Measurements from ENCODE around the gene FZD10.

FZD10 gene

GRCh38 chr12:130124605-130125244, 37.5 kb upstream of the FZD10 start:
- no peak overlapping the region for H3K18ac ChIP-seq (ENCODE audit: low read length)
- H3K14ac ChIP-seq (ENCODE audit: low read length) = no peak overlapping the region
- no peak overlapping the region for H2BK12ac ChIP-seq (ENCODE audit: low read length)
- no peaks in the 10 kb centered on the region for H3K36me3 ChIP-seq (ENCODE audit: control insufficient read depth in 1 of 2, insufficient read depth in 2 of 2, low read length in 2 of 2)
- no peak overlapping the region for H4K12ac ChIP-seq (ENCODE audit: low read depth, low read length)
- no peak overlapping the region for H3K4me3 ChIP-seq (ENCODE audit: low read depth, low read length)
- no peaks in the 10 kb centered on the region for H3K27me3 ChIP-seq (ENCODE audit: insufficient read depth, low read length)
- no peaks in the 10 kb centered on the region for H3K79me2 ChIP-seq (ENCODE audit: control insufficient read depth, insufficient read depth, low read length, poor library complexity)
- no peak overlapping the region for H3K4ac ChIP-seq (ENCODE audit: low read depth, low read length)
- H2BK5ac ChIP-seq (ENCODE audit: low read depth, low read length, poor library complexity) = no peak overlapping the region
- H2BK120ac ChIP-seq (ENCODE audit: insufficient read depth, low read length, poor library complexity) = no peak overlapping the region
- peak in 1 of 2 donors; percentile 43 for DNase-seq
- H3K9me3 ChIP-seq (ENCODE audit: insufficient read depth, low read depth, low read length) = no peaks in the 10 kb centered on the region
- no peak overlapping the region for H3K27ac ChIP-seq (ENCODE audit: low read depth, low read length)
- no peak overlapping the region for H4K91ac ChIP-seq (ENCODE audit: low read depth, low read length)
- no peak overlapping the region for H4K8ac ChIP-seq (ENCODE audit: low read depth, low read length)
- no peak overlapping the region for H2AFZ ChIP-seq (ENCODE audit: insufficient read depth, low read length, poor library complexity)
- no peaks in the 10 kb centered on the region for H3K4me1 ChIP-seq (ENCODE audit: control insufficient read depth in 1 of 2, insufficient read depth in 2 of 2, low read length in 2 of 2)
- H3K79me1 ChIP-seq (ENCODE audit: low read length) = no peaks in the 10 kb centered on the region
- no peak overlapping the region for H2AK5ac ChIP-seq (ENCODE audit: low read length)
- H3K9ac ChIP-seq (ENCODE audit: low read length) = no peak overlapping the region
- no peak overlapping the region for H3K23ac ChIP-seq (ENCODE audit: low read length)
- no CpG with 5 or more reads among the region's 15 CpGs for WGBS (ENCODE audit: extremely low coverage, insufficient coverage, insufficient read length)
- no peak overlapping the region for H3K4me2 ChIP-seq (ENCODE audit: low read length)

- no peak for DNase-seq
- H3K9me3 ChIP-seq (ENCODE audit: insufficient read depth, low read depth, low read length) = no peaks in the 10 kb centered on the region
- no peak overlapping the region for H4K8ac ChIP-seq (ENCODE audit: low read depth, low read length)
- no peak overlapping the region for H4K91ac ChIP-seq (ENCODE audit: low read depth, low read length)
- H3K18ac ChIP-seq (ENCODE audit: low read length) = no peak overlapping the region
- H3K4me3 ChIP-seq (ENCODE audit: low read depth, low read length) = no peak overlapping the region
- H2BK12ac ChIP-seq (ENCODE audit: low read length) = no peak overlapping the region
- no peak overlapping the region for H3K4me2 ChIP-seq (ENCODE audit: low read length)
- H2BK5ac ChIP-seq (ENCODE audit: low read depth, low read length, poor library complexity) = no peak overlapping the region
- H3K27me3 ChIP-seq (ENCODE audit: insufficient read depth, low read length) = no peaks in the 10 kb centered on the region
- no peak overlapping the region for H2BK120ac ChIP-seq (ENCODE audit: insufficient read depth, low read length, poor library complexity)
- H3K23ac ChIP-seq (ENCODE audit: low read length) = no peak overlapping the region
- no peaks in the 10 kb centered on the region for H3K4me1 ChIP-seq (ENCODE audit: control insufficient read depth in 1 of 2, insufficient read depth in 2 of 2, low read length in 2 of 2)
- no peaks in the 10 kb centered on the region for H3K79me1 ChIP-seq (ENCODE audit: low read length)
- H4K12ac ChIP-seq (ENCODE audit: low read depth, low read length) = no peak overlapping the region
- H2AK5ac ChIP-seq (ENCODE audit: low read length) = no peak overlapping the region
- no peaks in the 10 kb centered on the region for H3K36me3 ChIP-seq (ENCODE audit: control insufficient read depth in 1 of 2, insufficient read depth in 2 of 2, low read length in 2 of 2)
- H3K14ac ChIP-seq (ENCODE audit: low read length) = no peak overlapping the region
- no peak overlapping the region for H3K9ac ChIP-seq (ENCODE audit: low read length)
- H3K79me2 ChIP-seq (ENCODE audit: control insufficient read depth, insufficient read depth, low read length, poor library complexity) = no peaks in the 10 kb centered on the region
- H3K27ac ChIP-seq (ENCODE audit: low read depth, low read length) = no peak overlapping the region
- H3K4ac ChIP-seq (ENCODE audit: low read depth, low read length) = no peak overlapping the region
- WGBS (ENCODE audit: extremely low coverage, insufficient coverage, insufficient read length) = no CpG with 5 or more reads among the region's 13 CpGs
- H2AFZ ChIP-seq (ENCODE audit: insufficient read depth, low read length, poor library complexity) = no peak overlapping the region
These were observed 36.2 kb upstream of the FZD10 start for GRCh38 chr12:130126023-130126432.

- H3K4me1 ChIP-seq (ENCODE audit: control insufficient read depth in 1 of 2, insufficient read depth in 2 of 2, low read length in 2 of 2) = no peaks in the 10 kb centered on the region
- no peak overlapping the region for H2AFZ ChIP-seq (ENCODE audit: insufficient read depth, low read length, poor library complexity)
- H3K9me3 ChIP-seq (ENCODE audit: insufficient read depth, low read depth, low read length) = no peaks in the 10 kb centered on the region
- H2BK5ac ChIP-seq (ENCODE audit: low read depth, low read length, poor library complexity) = no peak overlapping the region
- no peak overlapping the region for H2BK120ac ChIP-seq (ENCODE audit: insufficient read depth, low read length, poor library complexity)
- H3K79me1 ChIP-seq (ENCODE audit: low read length) = no peaks in the 10 kb centered on the region
- H2BK12ac ChIP-seq (ENCODE audit: low read length) = no peak overlapping the region
- H3K4me2 ChIP-seq (ENCODE audit: low read length) = no peak overlapping the region
- H3K27ac ChIP-seq (ENCODE audit: low read depth, low read length) = no peak overlapping the region
- WGBS (ENCODE audit: extremely low coverage, insufficient coverage, insufficient read length) = no CpG with 5 or more reads among the region's 3 CpGs
- H4K91ac ChIP-seq (ENCODE audit: low read depth, low read length) = no peak overlapping the region
- H3K4ac ChIP-seq (ENCODE audit: low read depth, low read length) = no peak overlapping the region
- H3K4me3 ChIP-seq (ENCODE audit: low read depth, low read length) = no peak overlapping the region
- H3K27me3 ChIP-seq (ENCODE audit: insufficient read depth, low read length) = no peaks in the 10 kb centered on the region
- H3K9ac ChIP-seq (ENCODE audit: low read length) = no peak overlapping the region
- H3K79me2 ChIP-seq (ENCODE audit: control insufficient read depth, insufficient read depth, low read length, poor library complexity) = no peaks in the 10 kb centered on the region
- no peak overlapping the region for H2AK5ac ChIP-seq (ENCODE audit: low read length)
- no peak for DNase-seq
- H3K18ac ChIP-seq (ENCODE audit: low read length) = no peak overlapping the region
- no peak overlapping the region for H3K23ac ChIP-seq (ENCODE audit: low read length)
- H4K8ac ChIP-seq (ENCODE audit: low read depth, low read length) = no peak overlapping the region
- no peak overlapping the region for H4K12ac ChIP-seq (ENCODE audit: low read depth, low read length)
- no peaks in the 10 kb centered on the region for H3K36me3 ChIP-seq (ENCODE audit: control insufficient read depth in 1 of 2, insufficient read depth in 2 of 2, low read length in 2 of 2)
- no peak overlapping the region for H3K14ac ChIP-seq (ENCODE audit: low read length)
These were observed 34.7 kb upstream of the FZD10 start for GRCh38 chr12:130127532-130127911.

- no peak overlapping the region for H2BK12ac ChIP-seq (ENCODE audit: low read length)
- no peak overlapping the region for H3K23ac ChIP-seq (ENCODE audit: low read length)
- H3K79me1 ChIP-seq (ENCODE audit: low read length) = no peaks in the 10 kb centered on the region
- H3K4me2 ChIP-seq (ENCODE audit: low read length) = no peak overlapping the region
- H2BK120ac ChIP-seq (ENCODE audit: insufficient read depth, low read length, poor library complexity) = no peak overlapping the region
- H3K79me2 ChIP-seq (ENCODE audit: control insufficient read depth, insufficient read depth, low read length, poor library complexity) = no peaks in the 10 kb centered on the region
- DNase-seq = no peak
- H3K27me3 ChIP-seq (ENCODE audit: insufficient read depth, low read length) = no peaks in the 10 kb centered on the region
- no peaks in the 10 kb centered on the region for H3K36me3 ChIP-seq (ENCODE audit: control insufficient read depth in 1 of 2, insufficient read depth in 2 of 2, low read length in 2 of 2)
- no peak overlapping the region for H2AK5ac ChIP-seq (ENCODE audit: low read length)
- no peaks in the 10 kb centered on the region for H3K4me1 ChIP-seq (ENCODE audit: control insufficient read depth in 1 of 2, insufficient read depth in 2 of 2, low read length in 2 of 2)
- no peak overlapping the region for H4K8ac ChIP-seq (ENCODE audit: low read depth, low read length)
- no peak overlapping the region for H4K91ac ChIP-seq (ENCODE audit: low read depth, low read length)
- no peaks in the 10 kb centered on the region for H3K9me3 ChIP-seq (ENCODE audit: insufficient read depth, low read depth, low read length)
- no peak overlapping the region for H3K14ac ChIP-seq (ENCODE audit: low read length)
- WGBS (ENCODE audit: extremely low coverage, insufficient coverage, insufficient read length) = no CpG with 5 or more reads among the region's 21 CpGs
- no peak overlapping the region for H4K12ac ChIP-seq (ENCODE audit: low read depth, low read length)
- no peak overlapping the region for H3K18ac ChIP-seq (ENCODE audit: low read length)
- H3K27ac ChIP-seq (ENCODE audit: low read depth, low read length) = no peak overlapping the region
- no peak overlapping the region for H3K4ac ChIP-seq (ENCODE audit: low read depth, low read length)
- H3K4me3 ChIP-seq (ENCODE audit: low read depth, low read length) = no peak overlapping the region
- no peak overlapping the region for H3K9ac ChIP-seq (ENCODE audit: low read length)
- no peak overlapping the region for H2AFZ ChIP-seq (ENCODE audit: insufficient read depth, low read length, poor library complexity)
- H2BK5ac ChIP-seq (ENCODE audit: low read depth, low read length, poor library complexity) = no peak overlapping the region
These were observed 34.1 kb upstream of the FZD10 start for GRCh38 chr12:130127912-130128789.

All from trophoblast cell (in vitro differentiated cells and primary cell).